Fibroblast of mammary gland (primary cell): ENCODE results near the gene HTR1E.
"Not testable (repeated sequence)": the region's sequence is repeated elsewhere in the genome, so short reads cannot be mapped to it uniquely, and the experiment has no call there.

Source experiments
- DNase-seq: peaks from one replicate; pipeline ENCODE4 v3.0.0-alpha.2; 2010; ENCODE audit warnings: low read depth
- H3K4me3 ChIP-seq: 2 replicates; pipeline ENCODE4 v1.5.1; 2011; ENCODE audit warnings: low read depth, mild to moderate bottlenecking, low read length, moderate library complexity; ENCODE audit not compliant: control insufficient read depth
- TF ChIP-seq, protein P1 (sequence below): conservative IDR thresholded peaks from 2 replicates; pipeline ENCODE4 v1.5.1; 2011; ENCODE audit warnings: low read depth, low read length, inconsistent platforms; ENCODE audit not compliant: control insufficient read depth, insufficient read depth

Gene HTR1E

GRCh38 chr6:86937219-86938079 is at the start of gene HTR1E:
Gene HTR1E (plus strand): TSS chr6:86937528. CDS start chr6:87015335, 77,807 bp downstream.
- DNase-seq, result peak; percentile 17
- TF ChIP-seq, protein P1, sequence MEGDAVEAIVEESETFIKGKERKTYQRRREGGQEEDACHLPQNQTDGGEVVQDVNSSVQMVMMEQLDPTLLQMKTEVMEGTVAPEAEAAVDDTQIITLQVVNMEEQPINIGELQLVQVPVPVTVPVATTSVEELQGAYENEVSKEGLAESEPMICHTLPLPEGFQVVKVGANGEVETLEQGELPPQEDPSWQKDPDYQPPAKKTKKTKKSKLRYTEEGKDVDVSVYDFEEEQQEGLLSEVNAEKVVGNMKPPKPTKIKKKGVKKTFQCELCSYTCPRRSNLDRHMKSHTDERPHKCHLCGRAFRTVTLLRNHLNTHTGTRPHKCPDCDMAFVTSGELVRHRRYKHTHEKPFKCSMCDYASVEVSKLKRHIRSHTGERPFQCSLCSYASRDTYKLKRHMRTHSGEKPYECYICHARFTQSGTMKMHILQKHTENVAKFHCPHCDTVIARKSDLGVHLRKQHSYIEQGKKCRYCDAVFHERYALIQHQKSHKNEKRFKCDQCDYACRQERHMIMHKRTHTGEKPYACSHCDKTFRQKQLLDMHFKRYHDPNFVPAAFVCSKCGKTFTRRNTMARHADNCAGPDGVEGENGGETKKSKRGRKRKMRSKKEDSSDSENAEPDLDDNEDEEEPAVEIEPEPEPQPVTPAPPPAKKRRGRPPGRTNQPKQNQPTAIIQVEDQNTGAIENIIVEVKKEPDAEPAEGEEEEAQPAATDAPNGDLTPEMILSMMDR, result peak; percentile 48
- no peak within 1 kb of the TSS for H3K4me3 ChIP-seq

- DNase-seq, result no peak
- TF ChIP-seq, protein P1, result no peak
- H3K4me3 ChIP-seq, result no peak overlapping the region
Measured at GRCh38 chr6:86888301-86888700, 49.0 kb upstream of the HTR1E start.

DNA sequence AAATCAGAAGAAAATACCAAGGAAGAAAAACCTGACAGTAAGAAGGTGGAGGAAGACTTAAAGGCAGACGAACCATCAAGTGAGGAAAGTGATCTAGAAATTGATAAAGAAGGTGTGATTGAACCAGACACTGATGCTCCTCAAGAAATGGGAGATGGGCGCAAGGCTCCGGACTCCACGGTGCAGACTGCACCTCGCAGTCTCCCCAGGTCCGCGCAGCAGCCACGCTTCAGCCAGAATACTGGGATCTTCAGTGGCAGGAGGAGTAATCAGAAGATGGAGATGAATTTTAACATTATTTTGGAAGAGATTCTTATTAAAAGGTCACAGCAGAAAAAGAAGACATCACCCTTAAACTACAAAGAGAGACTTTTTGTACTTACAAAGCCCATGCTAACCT is 40.1 kb upstream of the HTR1E start:
- DNase-seq, H3K4me3 ChIP-seq: not testable (repeated sequence)

DNA sequence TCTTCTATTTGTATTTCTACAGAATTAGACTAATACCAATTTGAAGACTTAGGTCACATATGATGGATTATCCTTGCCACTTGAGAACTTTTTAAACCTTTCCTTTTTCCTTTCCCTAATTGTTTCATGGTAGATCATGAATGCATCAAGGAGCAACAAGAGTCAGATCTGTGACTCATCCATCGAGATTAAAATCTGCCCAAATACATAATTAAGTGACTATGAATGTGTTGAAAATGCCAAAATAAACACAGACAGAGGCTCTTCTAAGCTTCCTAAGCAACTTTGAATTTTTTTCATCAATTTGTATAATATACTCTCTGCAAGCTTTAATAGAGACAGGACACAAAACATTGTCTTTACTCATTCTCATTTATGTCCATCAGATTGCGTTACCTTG is 23.5 kb upstream of the HTR1E start:
- no peak for DNase-seq
- TF ChIP-seq, protein P1, result no peak
- no peak overlapping the region for H3K4me3 ChIP-seq

GRCh38 chr6:86916393-86916792 is 20.9 kb upstream of the HTR1E start:
- no peak for DNase-seq
- TF ChIP-seq, protein P1, result no peak
- H3K4me3 ChIP-seq, result no peak overlapping the region

- not testable (repeated sequence) for DNase-seq, H3K4me3 ChIP-seq
Measured at GRCh38 chr6:86927138-86927537, 10.2 kb upstream of the HTR1E start.

DNA sequence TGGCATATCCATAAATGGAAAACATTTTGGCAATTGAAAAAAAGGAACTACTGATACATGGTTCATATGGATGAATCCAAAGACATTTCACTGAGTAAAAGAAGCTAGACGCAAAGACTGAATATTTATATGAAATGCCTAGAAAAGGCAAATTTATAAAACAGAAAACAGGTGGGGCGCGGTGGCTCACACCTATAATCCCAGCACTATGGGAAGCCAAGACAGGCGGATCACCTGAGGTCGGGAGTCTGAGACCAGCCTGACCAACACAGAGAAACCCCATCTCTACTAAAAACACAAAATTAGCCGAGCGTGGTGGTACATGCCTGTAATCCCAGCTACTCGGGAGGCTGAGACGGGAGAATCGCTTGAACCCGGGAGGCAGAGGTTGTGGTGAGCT is 9.5 kb upstream of the HTR1E start:
- not testable (repeated sequence) for DNase-seq, H3K4me3 ChIP-seq

DNA sequence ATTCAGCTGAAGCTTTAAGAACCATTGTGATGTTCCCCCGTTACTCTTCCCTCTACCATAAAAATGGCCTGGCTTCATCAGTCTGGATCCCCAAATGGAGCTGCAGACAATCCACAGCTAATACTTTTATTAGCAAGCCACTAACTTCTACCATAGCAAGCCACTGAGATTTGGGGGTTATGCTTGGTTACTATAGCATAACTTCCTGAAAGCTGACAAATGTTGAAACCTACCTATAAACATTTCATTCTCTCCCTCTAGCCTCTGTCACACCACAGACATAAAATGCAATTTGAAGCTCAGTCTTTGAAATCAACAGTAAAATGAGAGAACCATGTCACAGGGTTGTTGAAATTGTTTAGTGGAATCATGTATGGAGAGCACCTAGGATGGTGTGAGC is 3.0 kb upstream of the HTR1E start:
- TF ChIP-seq, protein P1, result no peak
- DNase-seq, result no peak
- H3K4me3 ChIP-seq, result no peak overlapping the region
